ENCODE measurements around the gene CEACAM18. TPM values are rescaled to one million over a fixed set of nuclear protein-coding genes. Genes with fewer than 3 reads are reported as not detected.

CEACAM18 gene
- total and polyA plus RNA-seq, 2 of the 4 experiments (the other 2 are of a cell fraction), result not detected

DNA sequence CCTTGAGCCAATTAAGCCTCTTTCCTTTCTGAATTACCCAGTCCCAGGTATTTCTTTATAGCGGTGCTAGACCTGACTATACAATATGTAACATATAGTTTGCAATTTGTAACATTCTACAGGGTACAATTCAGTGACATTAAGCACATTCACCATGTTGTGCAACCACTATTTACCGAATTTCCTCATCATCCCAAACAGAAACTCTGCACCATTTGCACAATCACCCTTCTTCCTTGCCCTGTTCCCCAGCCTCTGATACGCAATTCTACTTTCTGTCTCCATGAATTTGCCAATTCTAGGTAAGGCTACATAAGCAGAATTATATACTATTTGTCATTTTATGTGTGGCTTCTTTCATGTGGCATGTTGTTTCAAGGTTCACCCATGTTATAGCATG lies 47.2 kb upstream of the CEACAM18 start:
- intact Hi-C loops (cut with micrococcal nuclease), result no loop called here
- Histone ChIP-seq H3K23ac (ENCODE audit: low read depth, low read length) (no peak overlapping the region), H3K36me3 (ENCODE audit: control insufficient read depth, insufficient read depth, low read length) (no peaks in the 10 kb centered on the region)

More for the DNA sequence above, 47.2 kb upstream of the CEACAM18 start:
- no peak overlapping the region for H2BK15ac ChIP-seq (ENCODE audit: low read depth, low read length)
- H3K9me3 ChIP-seq (ENCODE audit: control insufficient read depth, insufficient read depth, low read length), result no peaks in the 10 kb centered on the region
- ChIA-PET CTCF (no interaction called here), POLR2A (ENCODE audit: unreplicated experiment) (no interaction called here)
- no peak overlapping the region for H3K56ac ChIP-seq (ENCODE audit: extremely low read depth, insufficient read depth, low read length)
- H4K5ac ChIP-seq (ENCODE audit: low read depth, low read length), result no peak overlapping the region
- H4K20me1 ChIP-seq (ENCODE audit: insufficient read depth, low read length), result no peaks in the 10 kb centered on the region
- H2BK120ac ChIP-seq (ENCODE audit: low read depth, low read length), result no peak overlapping the region
- H3K79me1 ChIP-seq (ENCODE audit: low read depth in 1 of 2, low read length in 2 of 2), result no peaks in the 10 kb centered on the region
- no peak overlapping the region for H2BK5ac ChIP-seq (ENCODE audit: low read depth, low read length, poor library complexity, severe bottlenecking)
- dilution Hi-C loops (cut with HindIII; ENCODE audit: low sequenced_read_pairs, unreplicated experiment) (no loop called here), in situ Hi-C loops (cut with MboI; ENCODE audit: low sequenced_read_pairs) (no loop called here)
- no peaks in the 10 kb centered on the region for H3K4me1 ChIP-seq (ENCODE audit: control insufficient read depth, insufficient read depth, low read length)
- H2BK20ac ChIP-seq (ENCODE audit: low read depth, low read length), result no peak overlapping the region
- WGBS, 2 experiments (ENCODE audit: extremely low coverage in 2 of 2, insufficient read length in 1 of 2), result 14% methylated on average over 1 of the region's 3 CpGs; no CpG with 5 or more reads in 1 of the 2 experiments
- no peak overlapping the region for H3K9ac ChIP-seq (ENCODE audit: low read depth, low read length)
- H3K4me3 ChIP-seq (ENCODE audit: insufficient read depth, low read depth, low read length), result no peak overlapping the region
- DNase-seq (no peak), ATAC-seq (ENCODE audit: low read depth) (no peak)
- H3K9me1 ChIP-seq (ENCODE audit: insufficient read depth, low read length), result no peaks in the 10 kb centered on the region
- no peak overlapping the region for H3K14ac ChIP-seq (replicated peaks; ENCODE audit: low read depth, low read length)
- H3K4me2 ChIP-seq (ENCODE audit: low read depth, low read length), result no peak overlapping the region
- no peak overlapping the region for H3K18ac ChIP-seq (ENCODE audit: low read depth, low read length)
- H3K4ac ChIP-seq (ENCODE audit: low read depth, low read length), result no peak overlapping the region
- no peak overlapping the region for H4K8ac ChIP-seq (ENCODE audit: low read depth in 2 of 2, low read length in 2 of 2)
- no peak overlapping the region for H4K91ac ChIP-seq (ENCODE audit: insufficient read depth, low read depth, low read length)
- no peaks in the 10 kb centered on the region for H3K27me3 ChIP-seq (ENCODE audit: control insufficient read depth, insufficient read depth, low read length)
- no peak overlapping the region for H2AK5ac ChIP-seq (ENCODE audit: low read depth, low read length)
- no TSS peak for BruUV-seq (replicated peaks)
- H2AFZ ChIP-seq (replicated peaks; ENCODE audit: low read length, poor library complexity), result no peak overlapping the region
- no peak overlapping the region for H2AK9ac ChIP-seq (replicated peaks; ENCODE audit: low read depth, low read length, poor library complexity)
- no peak overlapping the region for H3K27ac ChIP-seq (ENCODE audit: insufficient read depth, low read length)
- TF ChIP-seq CHD1 (IDR thresholded peaks at IDR 0.05; ENCODE audit: low read depth, low read length) (no peak), MAFK (IDR thresholded peaks at IDR 0.05; ENCODE audit: low read depth, low read length) (no peak), RCOR1 (IDR thresholded peaks at IDR 0.05; ENCODE audit: insufficient replicate concordance, low read length) (no peak), FOS (IDR thresholded peaks at IDR 0.05; ENCODE audit: low read depth, low read length) (no peak), CEBPB (IDR thresholded peaks at IDR 0.05; ENCODE audit: low read depth, low read length) (0 out of 2 replicates have a peak, but pooled peaks have one; percentile 12), MAZ (IDR thresholded peaks at IDR 0.05; ENCODE audit: borderline replicate concordance, low read depth, low read length) (no peak)
- TF ChIP-seq, protein P1, sequence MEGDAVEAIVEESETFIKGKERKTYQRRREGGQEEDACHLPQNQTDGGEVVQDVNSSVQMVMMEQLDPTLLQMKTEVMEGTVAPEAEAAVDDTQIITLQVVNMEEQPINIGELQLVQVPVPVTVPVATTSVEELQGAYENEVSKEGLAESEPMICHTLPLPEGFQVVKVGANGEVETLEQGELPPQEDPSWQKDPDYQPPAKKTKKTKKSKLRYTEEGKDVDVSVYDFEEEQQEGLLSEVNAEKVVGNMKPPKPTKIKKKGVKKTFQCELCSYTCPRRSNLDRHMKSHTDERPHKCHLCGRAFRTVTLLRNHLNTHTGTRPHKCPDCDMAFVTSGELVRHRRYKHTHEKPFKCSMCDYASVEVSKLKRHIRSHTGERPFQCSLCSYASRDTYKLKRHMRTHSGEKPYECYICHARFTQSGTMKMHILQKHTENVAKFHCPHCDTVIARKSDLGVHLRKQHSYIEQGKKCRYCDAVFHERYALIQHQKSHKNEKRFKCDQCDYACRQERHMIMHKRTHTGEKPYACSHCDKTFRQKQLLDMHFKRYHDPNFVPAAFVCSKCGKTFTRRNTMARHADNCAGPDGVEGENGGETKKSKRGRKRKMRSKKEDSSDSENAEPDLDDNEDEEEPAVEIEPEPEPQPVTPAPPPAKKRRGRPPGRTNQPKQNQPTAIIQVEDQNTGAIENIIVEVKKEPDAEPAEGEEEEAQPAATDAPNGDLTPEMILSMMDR (conservative IDR thresholded peaks at IDR 0.05; ENCODE audit: low read depth, low read length), result no peak

Measured in IMR-90 (cell line).